Epithelial cell of proximal tubule (primary cell): Measurements from ENCODE around the gene PTPN3. TPM values are rescaled to one million over a fixed set of nuclear protein-coding genes. Genes with fewer than 3 reads are reported as not detected.
A peak's percentile ranks its signal among the peaks of the same experiment; 100 is the strongest.

Source experiments
- DNase-seq: peaks from one replicate; pipeline ENCODE4 v3.0.0-alpha.2; 2011; ENCODE audit warnings: low read depth
- H3K4me3 ChIP-seq: 2 replicates; pipeline ENCODE4 v1.5.1; 2011; ENCODE audit warnings: low read depth, mild to moderate bottlenecking, low read length
- CTCF ChIP-seq: conservative IDR thresholded peaks from 2 replicates; pipeline ENCODE4 v1.5.1; 2012; ENCODE audit warnings: low read depth, mild to moderate bottlenecking, low read length
- total RNA-seq: library from RNA; depleted of rRNA; stranded (reverse); fragments of >200 nt; gene quantifications from 2 replicates; pipeline ENCODE4 v1.2.3, GENCODE V29; 2015

Gene PTPN3
- total RNA-seq, 1 donor from 2014 or later = 53.0 TPM

- H3K4me3 ChIP-seq = no peak overlapping the region
- no peak for DNase-seq
- TF ChIP-seq CTCF = no peak
Measured at GRCh38 chr9:109454041-109454440, 44.1 kb downstream of the PTPN3 start.

GRCh38 chr9:109453210-109453842 lies 44.8 kb downstream of the PTPN3 start:
- peak; percentile 27 for DNase-seq
- TF ChIP-seq CTCF = no peak
- no peak overlapping the region for H3K4me3 ChIP-seq

- TF ChIP-seq CTCF = no peak
- no peak for DNase-seq
- no peak overlapping the region for H3K4me3 ChIP-seq
Measured at GRCh38 chr9:109452761-109453160, 45.3 kb downstream of the PTPN3 start.

- no peak for DNase-seq
- no peak overlapping the region for H3K4me3 ChIP-seq
- peak; percentile 38 for TF ChIP-seq CTCF
Measured at GRCh38 chr9:109451311-109452025, 46.6 kb downstream of the PTPN3 start.

- no peak overlapping the region for H3K4me3 ChIP-seq
- DNase-seq = no peak
- no peak for TF ChIP-seq CTCF
Measured at GRCh38 chr9:109450346-109450745, 47.8 kb downstream of the PTPN3 start.

- no peak overlapping the region for H3K4me3 ChIP-seq
- no peak for DNase-seq
- TF ChIP-seq CTCF = no peak
Measured at GRCh38 chr9:109449036-109449798, 48.9 kb downstream of the PTPN3 start.
